ENCODE results near the gene GMDS.
"Not testable (repeated sequence)": the region's sequence is repeated elsewhere in the genome, so short reads cannot be mapped to it uniquely, and the experiment has no call there.

GRCh38 chr6:1668456-1668855, 576.9 kb downstream of the GMDS start:
- TF ChIP-seq CTCF, EP300 (IDR thresholded peaks at IDR 0.05): not testable (repeated sequence)

Measured in ovary (tissue), 3 donors.